HG03354 (cell line): ENCODE results near the gene LTBP2.
A peak's percentile ranks its signal among the peaks of the same experiment; 100 is the strongest.

ENCODE experiments used
- ATAC-seq: cut with Tn5 transposase; IDR thresholded peaks from one replicate; pipeline ENCODE4 v1.9.1; 2021; ENCODE audit warnings: mild to moderate bottlenecking; ENCODE audit not compliant: unreplicated experiment, poor library complexity, severe bottlenecking

Gene LTBP2

GRCh38 chr14:74615735-74616134, 3.7 kb upstream of the LTBP2 start:
- ATAC-seq = no peak

- ATAC-seq = no peak
Observed at GRCh38 chr14:74614508-74615495, 2.8 kb upstream of the LTBP2 start.

- no peak for ATAC-seq
Observed at GRCh38 chr14:74613211-74613914, 1.3 kb upstream of the LTBP2 start.

GRCh38 chr14:74612350-74613021, 449 bp upstream of the LTBP2 start:
- ATAC-seq = peak; percentile 66

GRCh38 chr14:74610866-74611649, 979 bp downstream of the LTBP2 start:
- ATAC-seq = no peak

- ATAC-seq = no peak
Observed at GRCh38 chr14:74610199-74610865, 1.7 kb downstream of the LTBP2 start.

- ATAC-seq = no peak
Observed at GRCh38 chr14:74609721-74610120, 2.3 kb downstream of the LTBP2 start.

GRCh38 chr14:74608959-74609611, 3.0 kb downstream of the LTBP2 start:
- ATAC-seq = peak; percentile 51

- no peak for ATAC-seq
Observed at GRCh38 chr14:74606727-74607126, 5.3 kb downstream of the LTBP2 start.

- no peak for ATAC-seq
Observed at GRCh38 chr14:74605531-74606223, 6.4 kb downstream of the LTBP2 start.

GRCh38 chr14:74604911-74605310, 7.1 kb downstream of the LTBP2 start:
- no peak for ATAC-seq

GRCh38 chr14:74604157-74604556, 7.9 kb downstream of the LTBP2 start:
- no peak for ATAC-seq

- ATAC-seq = no peak
Observed at GRCh38 chr14:74601982-74602381, 10.1 kb downstream of the LTBP2 start.

- ATAC-seq = no peak
Observed at GRCh38 chr14:74599946-74600345, 12.1 kb downstream of the LTBP2 start.

- no peak for ATAC-seq
Observed at GRCh38 chr14:74599321-74599761, 12.7 kb downstream of the LTBP2 start.

GRCh38 chr14:74596741-74597450, 15.1 kb downstream of the LTBP2 start:
- no peak for ATAC-seq

- no peak for ATAC-seq
Observed at GRCh38 chr14:74595006-74595735, 16.9 kb downstream of the LTBP2 start.
